ENCODE measurements around the gene SHISA9.

DNA sequence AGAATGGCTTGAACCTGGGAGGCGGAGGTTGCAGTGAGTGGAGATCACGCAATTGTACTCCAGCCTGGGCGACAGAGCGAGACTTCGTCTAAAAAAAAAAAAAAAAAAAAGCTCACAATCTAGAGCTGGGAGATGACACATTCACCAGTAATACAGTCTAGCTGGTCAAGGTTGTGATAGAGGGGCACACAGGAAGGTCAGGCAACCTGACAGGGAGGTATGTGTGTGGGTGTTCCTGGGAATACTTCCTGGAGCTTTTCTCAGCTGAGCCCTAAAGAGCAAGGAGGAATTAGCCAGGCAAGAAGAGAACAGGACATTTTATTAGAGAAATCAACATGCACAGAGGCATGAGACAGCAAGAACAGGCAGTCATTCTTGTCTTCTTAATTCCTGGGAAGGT is 216.7 kb downstream of the SHISA9 start:
- TF ChIP-seq, protein P1, sequence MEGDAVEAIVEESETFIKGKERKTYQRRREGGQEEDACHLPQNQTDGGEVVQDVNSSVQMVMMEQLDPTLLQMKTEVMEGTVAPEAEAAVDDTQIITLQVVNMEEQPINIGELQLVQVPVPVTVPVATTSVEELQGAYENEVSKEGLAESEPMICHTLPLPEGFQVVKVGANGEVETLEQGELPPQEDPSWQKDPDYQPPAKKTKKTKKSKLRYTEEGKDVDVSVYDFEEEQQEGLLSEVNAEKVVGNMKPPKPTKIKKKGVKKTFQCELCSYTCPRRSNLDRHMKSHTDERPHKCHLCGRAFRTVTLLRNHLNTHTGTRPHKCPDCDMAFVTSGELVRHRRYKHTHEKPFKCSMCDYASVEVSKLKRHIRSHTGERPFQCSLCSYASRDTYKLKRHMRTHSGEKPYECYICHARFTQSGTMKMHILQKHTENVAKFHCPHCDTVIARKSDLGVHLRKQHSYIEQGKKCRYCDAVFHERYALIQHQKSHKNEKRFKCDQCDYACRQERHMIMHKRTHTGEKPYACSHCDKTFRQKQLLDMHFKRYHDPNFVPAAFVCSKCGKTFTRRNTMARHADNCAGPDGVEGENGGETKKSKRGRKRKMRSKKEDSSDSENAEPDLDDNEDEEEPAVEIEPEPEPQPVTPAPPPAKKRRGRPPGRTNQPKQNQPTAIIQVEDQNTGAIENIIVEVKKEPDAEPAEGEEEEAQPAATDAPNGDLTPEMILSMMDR (IDR thresholded peaks at IDR 0.05) = no peak
- TF ChIP-seq POLR2A (IDR thresholded peaks at IDR 0.05) = no peak
